HG02623 (cell line): ENCODE measurements around the gene PSMD12.
A peak's percentile ranks its signal among the peaks of the same experiment; 100 is the strongest.
"Not testable (repeated sequence)": the region's sequence is repeated elsewhere in the genome, so short reads cannot be mapped to it uniquely, and the experiment has no call there.

Experiments
- ATAC-seq: cut with Tn5 transposase; IDR thresholded peaks from one replicate; pipeline ENCODE4 v1.9.1; 2021; ENCODE audit warnings: moderate library complexity; ENCODE audit not compliant: unreplicated experiment

The PSMD12 gene

GRCh38 chr17:67388536-67388935 is 22.2 kb upstream of the PSMD12 start:
- ATAC-seq = not testable (repeated sequence)

- ATAC-seq = no peak
Observed at GRCh38 chr17:67386965-67387551, 20.7 kb upstream of the PSMD12 start.

- ATAC-seq = no peak
Observed at GRCh38 chr17:67385122-67385988, 19.0 kb upstream of the PSMD12 start.

GRCh38 chr17:67381929-67382257 is 15.5 kb upstream of the PSMD12 start:
- ATAC-seq = no peak

GRCh38 chr17:67379251-67379630 is 12.9 kb upstream of the PSMD12 start:
- no peak for ATAC-seq

- peak; percentile 32 for ATAC-seq
Observed at GRCh38 chr17:67378454-67379250, 12.3 kb upstream of the PSMD12 start.

- ATAC-seq = peak; percentile 12
Observed at GRCh38 chr17:67377488-67378453, 11.4 kb upstream of the PSMD12 start.

GRCh38 chr17:67376737-67377487 is 10.5 kb upstream of the PSMD12 start, which contains the start of gene PITPNC1:
PITPNC1 (plus strand) TSS chr17:67377281.
- peak; percentile 68 for ATAC-seq

GRCh38 chr17:67376415-67376736 is 10.0 kb upstream of the PSMD12 start:
- ATAC-seq = no peak

- ATAC-seq = no peak
Observed at GRCh38 chr17:67375716-67376115, 9.3 kb upstream of the PSMD12 start.

GRCh38 chr17:67375054-67375427 is 8.7 kb upstream of the PSMD12 start:
- no peak for ATAC-seq

- no peak for ATAC-seq
Observed at GRCh38 chr17:67374329-67375053, 8.1 kb upstream of the PSMD12 start.

GRCh38 chr17:67372751-67373150 is 6.4 kb upstream of the PSMD12 start:
- ATAC-seq = no peak

GRCh38 chr17:67369676-67370075 is 3.3 kb upstream of the PSMD12 start:
- no peak for ATAC-seq

GRCh38 chr17:67365738-67366192 is 612 bp downstream of the PSMD12 start:
- no peak for ATAC-seq

GRCh38 chr17:67364847-67365737 is 1.3 kb downstream of the PSMD12 start:
- no peak for ATAC-seq

- ATAC-seq = no peak
Observed at GRCh38 chr17:67362173-67362572, 4.2 kb downstream of the PSMD12 start.

- ATAC-seq = no peak
Observed at GRCh38 chr17:67360880-67361279, 5.5 kb downstream of the PSMD12 start.
